ENCODE measurements around the gene CCNF. TPM values are rescaled to one million over a fixed set of nuclear protein-coding genes. Genes with fewer than 3 reads are reported as not detected.

The CCNF gene
- total RNA-seq, 1 donor from 2014 or later, result 3.9 TPM

DNA sequence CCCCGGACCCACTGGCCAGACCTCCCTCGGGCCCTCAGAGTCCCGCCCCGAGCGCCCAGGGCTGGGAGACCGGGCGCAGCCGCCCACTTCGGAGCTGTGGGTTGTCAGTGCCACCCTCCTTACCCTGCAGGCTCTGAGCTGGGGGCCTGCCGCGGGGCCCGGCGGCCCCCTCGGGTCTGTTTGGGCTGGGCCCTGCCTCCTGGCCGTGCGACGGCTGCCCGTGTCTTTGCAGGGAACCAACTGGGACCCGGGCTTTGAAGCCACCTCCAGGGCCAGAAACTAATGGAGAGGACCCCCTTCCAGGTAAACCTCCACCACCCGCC is 31.1 kb downstream of the CCNF start:
- FAIRE-seq (no peak), DNase-seq (ENCODE audit: low read depth) (no peak)
- H3K36me3 ChIP-seq (ENCODE audit: control insufficient read depth, insufficient read depth, low read length), result peaks cover 5% of the 10 kb centered on the region
- no peaks in the 10 kb centered on the region for H3K27me3 ChIP-seq (ENCODE audit: control insufficient read depth, insufficient read depth, low read length)
- peak overlapping the region; percentile 48 for H3K4me3 ChIP-seq (ENCODE audit: low read depth, low read length)
- TF ChIP-seq, protein P1, sequence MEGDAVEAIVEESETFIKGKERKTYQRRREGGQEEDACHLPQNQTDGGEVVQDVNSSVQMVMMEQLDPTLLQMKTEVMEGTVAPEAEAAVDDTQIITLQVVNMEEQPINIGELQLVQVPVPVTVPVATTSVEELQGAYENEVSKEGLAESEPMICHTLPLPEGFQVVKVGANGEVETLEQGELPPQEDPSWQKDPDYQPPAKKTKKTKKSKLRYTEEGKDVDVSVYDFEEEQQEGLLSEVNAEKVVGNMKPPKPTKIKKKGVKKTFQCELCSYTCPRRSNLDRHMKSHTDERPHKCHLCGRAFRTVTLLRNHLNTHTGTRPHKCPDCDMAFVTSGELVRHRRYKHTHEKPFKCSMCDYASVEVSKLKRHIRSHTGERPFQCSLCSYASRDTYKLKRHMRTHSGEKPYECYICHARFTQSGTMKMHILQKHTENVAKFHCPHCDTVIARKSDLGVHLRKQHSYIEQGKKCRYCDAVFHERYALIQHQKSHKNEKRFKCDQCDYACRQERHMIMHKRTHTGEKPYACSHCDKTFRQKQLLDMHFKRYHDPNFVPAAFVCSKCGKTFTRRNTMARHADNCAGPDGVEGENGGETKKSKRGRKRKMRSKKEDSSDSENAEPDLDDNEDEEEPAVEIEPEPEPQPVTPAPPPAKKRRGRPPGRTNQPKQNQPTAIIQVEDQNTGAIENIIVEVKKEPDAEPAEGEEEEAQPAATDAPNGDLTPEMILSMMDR (IDR thresholded peaks at IDR 0.05; ENCODE audit: insufficient read depth, low read length, severe bottlenecking), result no peak

DNA sequence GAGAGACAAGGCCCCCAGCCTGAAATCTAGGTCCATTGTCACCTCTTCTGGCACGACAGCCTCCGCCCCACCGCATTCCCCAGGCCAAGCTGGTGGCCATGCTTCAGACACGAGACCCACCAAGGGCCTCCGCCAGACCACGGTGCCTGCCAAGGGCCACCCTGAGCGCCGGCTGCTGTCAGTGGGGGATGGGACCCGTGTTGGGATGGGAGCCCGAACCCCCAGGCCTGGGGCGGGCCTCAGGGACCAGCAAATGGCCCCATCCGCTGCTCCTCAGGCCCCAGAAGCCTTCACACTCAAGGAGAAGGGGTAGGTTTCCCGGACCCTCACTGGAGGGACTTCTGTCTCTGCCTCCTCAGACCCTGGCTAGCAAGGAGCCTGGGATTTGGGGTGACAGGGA is 31.7 kb downstream of the CCNF start:
- H3K27me3 ChIP-seq (ENCODE audit: control insufficient read depth, insufficient read depth, low read length), result no peaks in the 10 kb centered on the region
- H3K36me3 ChIP-seq (ENCODE audit: control insufficient read depth, insufficient read depth, low read length), result peaks cover 2% of the 10 kb centered on the region
- DNase-seq (ENCODE audit: low read depth) (no peak), FAIRE-seq (no peak)
- H3K4me3 ChIP-seq (ENCODE audit: low read depth, low read length), result no peak overlapping the region
- TF ChIP-seq, protein P1 (IDR thresholded peaks at IDR 0.05; ENCODE audit: insufficient read depth, low read length, severe bottlenecking), result no peak

- H3K4me3 ChIP-seq (ENCODE audit: low read depth, low read length), result no peak overlapping the region
- H3K36me3 ChIP-seq (ENCODE audit: control insufficient read depth, insufficient read depth, low read length), result no peaks in the 10 kb centered on the region
- no peaks in the 10 kb centered on the region for H3K27me3 ChIP-seq (ENCODE audit: control insufficient read depth, insufficient read depth, low read length)
- no peak for FAIRE-seq
- TF ChIP-seq, protein P1 (IDR thresholded peaks at IDR 0.05; ENCODE audit: insufficient read depth, low read length, severe bottlenecking), result no peak
- DNase-seq (ENCODE audit: low read depth), result no peak
Measured at GRCh38 chr16:2462031-2462866, 33.0 kb downstream of the CCNF start.

DNA sequence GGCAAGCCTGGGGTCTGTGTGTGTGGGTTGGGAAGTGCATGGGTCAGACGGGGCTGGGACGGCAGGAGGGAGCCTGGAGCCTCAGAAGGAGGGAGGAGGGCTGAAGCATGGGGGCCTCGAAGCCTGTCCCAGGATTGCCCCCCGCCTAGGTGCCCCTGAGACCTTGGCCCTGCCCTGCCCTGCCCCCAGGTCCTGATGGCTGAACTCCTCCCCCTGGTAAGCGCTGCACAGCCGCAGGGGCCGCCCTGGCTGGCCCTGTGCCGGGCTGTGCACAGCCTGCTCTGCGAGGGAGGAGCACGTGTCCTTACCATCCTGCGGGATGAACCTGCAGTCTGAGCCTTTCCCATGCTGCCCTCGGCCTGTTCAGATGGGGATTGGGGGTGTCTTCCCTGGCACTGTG is 35.1 kb downstream of the CCNF start:
- H3K36me3 ChIP-seq (ENCODE audit: control insufficient read depth, insufficient read depth, low read length), result no peaks in the 10 kb centered on the region
- no peak for DNase-seq (ENCODE audit: low read depth)
- TF ChIP-seq, protein P1 (IDR thresholded peaks at IDR 0.05; ENCODE audit: insufficient read depth, low read length, severe bottlenecking), result no peak
- H3K27me3 ChIP-seq (ENCODE audit: control insufficient read depth, insufficient read depth, low read length), result no peaks in the 10 kb centered on the region
- FAIRE-seq, result no peak
- no peak overlapping the region for H3K4me3 ChIP-seq (ENCODE audit: low read depth, low read length)

GRCh38 chr16:2465653-2466415 is 36.6 kb downstream of the CCNF start:
- DNase-seq (ENCODE audit: low read depth) (no peak), FAIRE-seq (no peak)
- Histone ChIP-seq H3K36me3 (ENCODE audit: control insufficient read depth, insufficient read depth, low read length) (no peaks in the 10 kb centered on the region), H3K4me3 (ENCODE audit: low read depth, low read length) (no peak overlapping the region), H3K27me3 (ENCODE audit: control insufficient read depth, insufficient read depth, low read length) (no peaks in the 10 kb centered on the region)
- TF ChIP-seq, protein P1 (IDR thresholded peaks at IDR 0.05; ENCODE audit: insufficient read depth, low read length, severe bottlenecking), result peak; percentile 15
